Activated CD4-positive, alpha-beta T cell treated with anti-CD3 and anti-CD28 coated beads, Interleukin-2, amount 50 U/mL, for 48 hours (primary cell): ENCODE results near the gene PCNX2.
"Not testable (repeated sequence)": the region's sequence is repeated elsewhere in the genome, so short reads cannot be mapped to it uniquely, and the experiment has no call there.

Experiments
- DNase-seq, 2 experiments: peaks; one replicate each; pipeline ENCODE4 v3.0.0-alpha.2; 2020

PCNX2 gene

DNA sequence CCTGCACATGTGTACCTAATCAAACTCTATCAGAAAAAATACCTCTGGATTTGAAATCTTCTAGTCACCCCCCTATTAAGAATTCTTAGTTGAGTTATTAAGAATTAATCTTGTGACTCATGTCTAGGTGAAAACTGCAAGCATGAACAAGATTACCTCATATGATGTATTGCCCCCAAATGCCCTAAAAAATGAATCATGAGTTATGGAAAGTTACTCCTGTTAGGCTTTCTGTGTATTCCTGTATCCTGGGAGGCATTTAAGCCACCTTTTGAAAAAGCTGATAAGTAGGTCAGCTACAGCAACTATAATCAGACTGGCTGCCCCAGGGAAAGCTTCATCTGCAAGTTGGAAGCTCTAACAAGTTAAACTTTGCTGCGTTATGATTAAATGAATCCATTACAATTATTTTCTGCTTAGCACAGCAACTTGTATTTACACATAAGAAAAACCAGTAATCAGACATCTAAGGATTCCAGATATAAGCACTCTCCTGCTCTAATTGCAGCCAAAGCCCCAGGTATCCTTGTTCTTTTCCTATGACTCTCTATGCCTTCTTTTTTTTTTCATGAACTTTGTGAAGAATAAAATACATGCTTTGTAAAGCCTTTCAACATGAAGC is 197.5 kb downstream of the PCNX2 start:
- DNase-seq = no peak

DNA sequence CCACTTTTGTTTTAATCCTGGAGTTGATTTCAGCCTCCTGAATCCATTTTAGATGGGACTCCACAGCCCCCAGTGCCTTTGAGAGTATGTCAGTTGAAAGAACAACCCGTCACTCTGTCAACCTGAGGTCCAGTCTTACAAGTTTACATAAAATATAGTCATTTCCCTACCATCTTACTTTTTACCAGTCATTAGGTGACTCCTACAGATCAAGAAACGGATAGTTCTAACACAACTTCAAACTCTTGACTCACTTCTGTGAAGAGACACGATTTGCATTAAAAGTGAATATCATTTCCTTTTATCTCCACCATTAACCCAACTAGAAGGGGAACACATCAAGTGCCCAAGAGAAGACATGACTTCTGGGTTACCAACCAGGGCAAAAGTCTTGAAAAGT is 198.0 kb downstream of the PCNX2 start:
- DNase-seq = no peak

- DNase-seq = no peak
These were observed 200.8 kb downstream of the PCNX2 start for GRCh38 chr1:233094691-233095090.

- DNase-seq = no peak
These were observed 201.3 kb downstream of the PCNX2 start for GRCh38 chr1:233094269-233094668.

GRCh38 chr1:233090746-233091494 is 204.6 kb downstream of the PCNX2 start:
- DNase-seq = no peak

DNA sequence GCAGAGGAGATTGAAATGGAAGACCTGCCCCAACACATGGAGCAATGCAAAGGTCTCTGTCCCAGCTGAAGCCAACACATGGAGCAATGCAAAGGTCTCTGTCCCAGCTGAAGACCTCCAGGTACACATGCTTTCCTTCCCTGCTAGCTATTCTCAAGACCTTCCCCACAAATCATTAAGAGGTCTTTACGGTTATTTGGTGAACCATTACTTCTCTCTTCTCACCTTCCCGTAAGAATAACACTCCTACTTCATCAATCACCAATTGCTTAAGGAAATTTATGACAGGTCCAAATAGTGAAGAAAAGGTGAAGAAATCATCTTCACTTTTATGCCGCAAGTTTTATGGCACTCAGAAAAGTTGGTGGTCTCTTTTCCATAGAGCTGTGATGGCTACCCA is 206.3 kb downstream of the PCNX2 start:
- no peak for DNase-seq

- DNase-seq = no peak
These were observed 206.9 kb downstream of the PCNX2 start for GRCh38 chr1:233088613-233089012.

GRCh38 chr1:233086961-233087881 is 208.3 kb downstream of the PCNX2 start:
- DNase-seq = no peak

DNA sequence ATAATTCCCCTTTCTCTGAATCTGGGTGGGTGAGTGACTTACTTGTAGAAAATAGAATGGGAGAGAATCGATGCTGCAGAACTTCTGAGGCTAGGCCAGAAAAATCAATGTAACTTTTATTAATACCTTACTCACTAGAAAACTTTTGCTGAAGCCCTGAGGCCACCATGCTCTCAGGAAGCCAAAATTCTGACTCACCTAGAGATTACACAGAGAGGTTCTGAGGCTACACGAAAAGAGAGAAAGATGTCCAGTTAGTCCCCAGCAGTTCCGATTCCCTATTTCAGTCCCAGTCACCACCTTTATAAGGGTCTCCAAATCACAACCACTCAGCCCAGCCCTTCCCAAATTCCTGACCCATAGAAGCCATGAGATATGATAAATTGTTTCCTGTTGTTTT is 210.0 kb downstream of the PCNX2 start:
- no peak for DNase-seq

- DNase-seq = no peak
These were observed 212.6 kb downstream of the PCNX2 start for GRCh38 chr1:233082778-233083550.

DNA sequence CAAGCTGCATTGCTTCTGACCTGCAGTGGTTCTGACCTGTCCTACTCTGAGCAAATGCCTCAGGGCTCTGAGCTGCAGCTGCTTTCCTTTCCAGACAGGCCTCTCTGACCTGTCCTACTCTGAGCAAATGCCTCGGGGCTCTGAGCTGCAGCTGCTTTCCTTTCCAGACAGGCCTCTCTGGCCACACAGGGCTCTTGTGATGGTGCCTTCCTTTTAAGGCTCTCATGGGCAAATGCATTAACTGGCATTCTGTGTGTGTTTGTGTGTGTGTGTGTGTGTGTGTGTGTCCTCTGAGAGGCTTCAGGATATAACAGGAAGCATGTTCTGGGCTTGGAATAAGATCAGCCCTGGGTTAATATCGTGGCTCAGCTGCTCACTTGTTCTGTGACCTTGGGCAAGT is 213.8 kb downstream of the PCNX2 start:
- DNase-seq = no peak

DNA sequence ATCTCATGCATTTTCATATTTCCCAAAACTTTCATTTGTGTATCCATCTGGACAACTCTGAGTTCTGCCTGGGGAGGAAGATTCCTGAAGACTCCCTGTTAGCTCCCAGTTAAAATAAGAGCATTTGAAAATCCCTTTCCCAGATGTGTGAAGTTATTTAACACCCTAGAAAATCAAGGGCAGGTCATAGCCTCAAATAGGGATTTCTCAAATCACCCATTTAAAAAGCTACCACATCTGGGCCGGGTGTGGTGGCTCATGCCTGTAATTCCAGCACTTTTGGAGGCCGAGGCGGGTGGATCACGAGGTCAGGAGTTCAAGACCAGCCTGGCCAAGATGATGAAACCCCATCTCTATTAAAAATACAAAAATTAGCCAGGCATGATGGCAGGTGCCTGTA is 214.7 kb downstream of the PCNX2 start:
- DNase-seq = not testable (repeated sequence)

DNA sequence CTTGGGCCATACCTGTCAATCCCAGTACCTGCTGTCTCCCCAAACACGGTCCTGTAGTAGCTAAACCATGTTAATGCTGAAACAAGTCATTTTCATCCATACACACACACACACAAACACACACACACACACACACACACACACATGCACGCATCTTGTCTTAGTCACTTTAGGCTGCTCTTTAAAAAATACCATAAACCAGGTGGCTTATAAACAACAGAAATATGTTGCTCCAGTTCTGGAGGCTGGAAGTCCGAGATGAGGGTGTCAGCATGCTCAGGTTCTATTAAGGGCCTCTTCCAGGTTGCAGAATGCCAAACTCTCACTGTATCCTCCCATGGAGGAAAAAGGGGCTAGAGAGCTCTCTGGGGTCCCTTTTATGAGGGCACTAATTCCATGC is 215.2 kb downstream of the PCNX2 start:
- DNase-seq = no peak

GRCh38 chr1:233079574-233079973 is 216.0 kb downstream of the PCNX2 start:
- DNase-seq = no peak

DNA sequence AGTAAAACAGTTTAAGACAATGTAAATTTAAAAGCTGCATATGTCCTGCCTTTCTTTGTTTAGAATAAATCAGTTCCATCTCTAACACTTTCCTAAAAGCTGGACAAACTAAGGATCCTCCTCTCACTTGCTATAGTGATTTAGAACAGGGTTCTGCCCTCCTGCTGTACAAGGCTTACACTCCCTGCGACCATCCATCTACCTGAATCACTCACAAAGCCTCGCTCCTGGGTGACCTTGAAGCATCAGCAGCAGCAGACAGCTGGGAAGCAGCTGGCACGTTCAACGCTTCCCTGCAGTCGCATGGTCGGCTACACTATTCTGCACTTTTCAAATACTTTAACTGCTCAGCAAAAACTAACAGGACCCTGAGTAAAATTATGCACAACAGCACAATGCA is 217.1 kb downstream of the PCNX2 start:
- DNase-seq = no peak

- DNase-seq = no peak
These were observed 219.6 kb downstream of the PCNX2 start for GRCh38 chr1:233075915-233076295.

DNA sequence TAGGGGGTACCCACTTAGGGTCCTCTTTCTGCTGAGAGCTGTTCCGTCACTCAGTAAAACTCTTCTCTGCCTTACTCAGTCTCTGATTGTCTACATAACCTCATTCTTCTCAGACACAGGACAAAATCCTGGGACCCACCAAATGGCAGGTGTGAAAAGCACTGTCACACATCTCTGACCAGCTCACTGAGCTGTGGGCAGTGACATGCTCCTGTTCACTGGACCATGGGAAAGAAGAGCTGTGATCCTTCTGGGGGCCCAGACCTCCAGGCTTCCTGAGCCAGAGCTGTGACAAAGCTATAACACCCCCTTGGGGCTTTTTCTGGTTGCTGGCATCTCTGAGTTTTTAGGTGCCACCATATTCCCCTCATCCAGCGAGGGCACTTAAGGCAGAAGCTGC is 229.4 kb downstream of the PCNX2 start:
- no peak for DNase-seq

- no peak for DNase-seq
These were observed 229.8 kb downstream of the PCNX2 start for GRCh38 chr1:233065685-233066084.

DNA sequence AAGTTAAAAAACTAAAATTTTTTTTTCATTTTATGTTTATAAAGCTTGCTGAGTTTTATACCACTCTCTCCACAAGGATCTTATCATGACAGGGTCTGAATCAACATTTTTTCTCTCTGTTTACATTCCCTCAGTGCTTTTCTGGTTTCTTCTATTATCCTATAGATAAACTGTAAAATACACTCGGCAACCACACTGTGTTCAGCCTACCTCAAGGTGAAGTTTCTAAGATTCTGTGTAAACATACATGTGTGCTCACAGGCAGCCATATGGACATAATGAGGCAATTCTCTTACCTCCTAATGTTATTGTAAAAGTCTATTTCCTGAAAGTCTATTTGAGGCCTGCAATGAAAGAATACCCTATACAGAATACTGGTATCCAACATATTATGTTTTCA is 230.5 kb downstream of the PCNX2 start:
- no peak for DNase-seq

- DNase-seq = no peak
These were observed 232.1 kb downstream of the PCNX2 start for GRCh38 chr1:233063462-233063861.

GRCh38 chr1:233061265-233061664 is 234.3 kb downstream of the PCNX2 start:
- DNase-seq = no peak

DNA sequence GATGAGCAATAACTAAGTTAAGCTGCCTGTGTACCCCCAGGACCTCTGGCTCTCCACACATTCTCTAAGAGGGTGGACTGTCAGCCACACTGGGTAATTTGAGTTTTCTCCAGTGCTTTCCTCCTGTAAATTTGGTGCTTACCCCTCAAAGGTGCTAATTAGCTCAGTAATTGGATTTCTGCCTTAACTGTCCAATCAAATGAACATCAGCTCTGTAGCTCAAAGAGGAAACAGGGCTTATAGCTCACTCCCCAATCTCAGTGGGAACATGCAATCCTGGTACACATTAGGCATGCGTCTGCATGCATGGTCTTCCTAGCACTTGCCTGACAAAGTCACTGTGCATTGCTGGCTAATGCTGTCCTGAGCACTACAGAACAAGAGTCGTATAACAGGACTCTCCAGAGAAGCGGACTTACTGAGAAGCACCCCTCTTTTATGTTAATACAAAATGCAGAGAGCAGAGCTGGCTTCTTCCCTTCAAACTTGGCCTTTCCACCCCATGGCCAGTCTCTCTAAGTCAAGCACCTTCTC is 235.0 kb downstream of the PCNX2 start:
- DNase-seq = no peak

DNA sequence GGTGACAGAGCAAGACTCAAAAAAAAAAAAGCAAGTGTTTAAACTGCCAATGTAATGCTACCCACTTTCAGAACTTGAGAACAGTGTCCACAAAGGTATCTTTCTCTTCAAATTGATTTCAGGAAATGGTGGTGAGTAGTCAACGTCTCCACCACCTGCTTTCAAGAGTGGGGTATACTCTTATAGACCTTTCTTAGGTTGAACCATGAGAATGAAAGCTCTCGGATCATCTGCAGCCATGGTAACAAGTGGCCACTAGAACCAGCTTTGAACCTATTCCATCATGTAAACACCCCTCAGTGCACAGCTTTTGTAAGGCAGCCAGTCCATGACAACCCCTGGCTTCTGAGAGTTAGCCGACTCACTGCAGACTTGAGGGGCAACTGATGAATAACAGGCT is 237.7 kb downstream of the PCNX2 start:
- DNase-seq = no peak
